Stomach (tissue), 9 donors: ENCODE results near the gene SELENOP. TPM values are rescaled to one million over a fixed set of nuclear protein-coding genes. Genes with fewer than 3 reads are reported as not detected.

Experiments used
- DNase-seq, 2 donors: peaks; one replicate each; pipeline versions ENCODE4 v3.0.0 to v3.0.0-alpha.2; 2013 to 2019
- H3K27ac ChIP-seq, 5 donors: fragments of 200-600 bp in 4 of 5; sonication (generic) in 4 of 5; one replicate each; pipeline ENCODE4 v1.5.1; 2013 to 2019; ENCODE audit warnings: mild to moderate bottlenecking in 1 of 5, moderate library complexity in 1 of 5
- H3K27me3 ChIP-seq, 3 donors: fragments of 200-600 bp; sonication (generic); one replicate each; pipeline ENCODE4 v1.5.1; 2017 to 2019; ENCODE audit warnings: mixed run types in 1 of 3
- H3K36me3 ChIP-seq, 4 donors: fragments of 200-600 bp; sonication (generic); 1 replicate in 3 of 4; 2 replicates in 1 of 4; pipeline ENCODE4 v1.5.1; 2016 to 2019
- H3K4me1 ChIP-seq, 4 donors: fragments of 200-600 bp; sonication (generic); one replicate each; pipeline ENCODE4 v1.5.1; 2016 to 2019
- H3K4me3 ChIP-seq, 4 donors: fragments of 200-600 bp; sonication (generic) in 3 of 4; one replicate each; pipeline ENCODE4 v1.5.1; 2016 to 2019; ENCODE audit warnings: mild to moderate bottlenecking in 1 of 4
- H3K9me3 ChIP-seq, 4 donors: fragments of 200-600 bp; sonication (generic); one replicate each; pipeline ENCODE4 v1.5.1; 2016 to 2019
- EP300 ChIP-seq: sonication (generic); formaldehyde crosslinking; IDR thresholded peaks from one replicate; pipeline ENCODE4 v1.6.1; 2017; ENCODE audit warnings: antibody characterized with exemption
- POLR2A ChIP-seq, 4 donors: fragments of 450-650 bp; IDR thresholded peaks; one replicate each; pipeline ENCODE4 v1.6.1; 2016; ENCODE audit warnings: antibody characterized with exemption in 4 of 4, control low read depth in 2 of 4, mild to moderate bottlenecking in 1 of 4, moderate library complexity in 1 of 4
- POLR2AphosphoS5 ChIP-seq, 3 donors: sonication (generic); formaldehyde crosslinking; IDR thresholded peaks; one replicate each; pipeline ENCODE4 v1.6.1; 2016; ENCODE audit warnings: antibody characterized with exemption in 3 of 3
- WGBS, 5 donors: extraction: QIAGEN DNeasy Blood & Tissue Kit in 3 of 5; methylation state at CpG; one replicate each; pipeline versions ENCODE4 v1.1.5 to v1.1.7; 2013 to 2018; 5-methylcytosine and 5-hydroxymethylcytosine counted together
- intact Hi-C: fragments of 100-400 bp; cut with DNase I; formaldehyde crosslinking; loops from one replicate; pipeline ENCODE4 v1.15.1; 2023; ENCODE audit warnings: low total_unique reads
- polyA plus RNA-seq, 3 donors: library from polyadenylated mRNA; stranded (reverse); fragments of 200-250 nt; gene quantifications; one replicate each; pipeline ENCODE4 v1.2.3, GENCODE V29; 2013
- total RNA-seq, 5 donors: library from RNA; depleted of rRNA; stranded (reverse); fragments of >200 nt; gene quantifications; one replicate each; pipeline versions ENCODE4 v1.1.0 to v1.2.3, GENCODE V29; 2014 to 2016
- TF ChIP-seq, protein P1 (sequence below), 7 experiments: fragments of 450-650 bp in 4 of 7; fragments of 200-600 bp in 3 of 7; sonication (generic) in 3 of 7; IDR thresholded peaks; one replicate each; pipeline ENCODE4 v1.5.1; 2016 to 2019; ENCODE audit warnings: antibody characterized with exemption in 7 of 7, control low read depth in 2 of 7, mild to moderate bottlenecking in 1 of 7
- donor health status: healthy with polysubstance abuse.
- donor health status: Bipolar disorder and iron deficiency.
- donor health status: healthy.

Gene SELENOP
- total and polyA plus RNA-seq, 8 donors = 83.5 to 484 (median 261) TPM

GRCh38 chr5:42785756-42786155 is 25.9 kb downstream of the SELENOP start:
- H3K36me3 ChIP-seq = no peaks in the 10 kb centered on the region
- 92 to 97% (median 95%) methylated on average over 4 of the region's 4 CpGs for whole genome bisulfite sequencing, 5 donors
- H3K27ac ChIP-seq = no peak overlapping the region
- H3K9me3 ChIP-seq = peaks cover 0 to 29% (median 17%) of the 10 kb centered on the region in 4 donors
- intact Hi-C loops = no loop called here
- no peak for TF ChIP-seq POLR2A (IDR thresholded peaks at IDR 0.05)
- TF ChIP-seq POLR2AphosphoS5 (IDR thresholded peaks at IDR 0.05) = no peak
- TF ChIP-seq EP300 = no peak
- TF ChIP-seq, protein P1, sequence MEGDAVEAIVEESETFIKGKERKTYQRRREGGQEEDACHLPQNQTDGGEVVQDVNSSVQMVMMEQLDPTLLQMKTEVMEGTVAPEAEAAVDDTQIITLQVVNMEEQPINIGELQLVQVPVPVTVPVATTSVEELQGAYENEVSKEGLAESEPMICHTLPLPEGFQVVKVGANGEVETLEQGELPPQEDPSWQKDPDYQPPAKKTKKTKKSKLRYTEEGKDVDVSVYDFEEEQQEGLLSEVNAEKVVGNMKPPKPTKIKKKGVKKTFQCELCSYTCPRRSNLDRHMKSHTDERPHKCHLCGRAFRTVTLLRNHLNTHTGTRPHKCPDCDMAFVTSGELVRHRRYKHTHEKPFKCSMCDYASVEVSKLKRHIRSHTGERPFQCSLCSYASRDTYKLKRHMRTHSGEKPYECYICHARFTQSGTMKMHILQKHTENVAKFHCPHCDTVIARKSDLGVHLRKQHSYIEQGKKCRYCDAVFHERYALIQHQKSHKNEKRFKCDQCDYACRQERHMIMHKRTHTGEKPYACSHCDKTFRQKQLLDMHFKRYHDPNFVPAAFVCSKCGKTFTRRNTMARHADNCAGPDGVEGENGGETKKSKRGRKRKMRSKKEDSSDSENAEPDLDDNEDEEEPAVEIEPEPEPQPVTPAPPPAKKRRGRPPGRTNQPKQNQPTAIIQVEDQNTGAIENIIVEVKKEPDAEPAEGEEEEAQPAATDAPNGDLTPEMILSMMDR (IDR thresholded peaks at IDR 0.05) = no peak
- H3K27me3 ChIP-seq = no peaks in the 10 kb centered on the region
- no peak overlapping the region for H3K4me3 ChIP-seq
- DNase-seq = no peak
- H3K4me1 ChIP-seq = no peaks in the 10 kb centered on the region

DNA sequence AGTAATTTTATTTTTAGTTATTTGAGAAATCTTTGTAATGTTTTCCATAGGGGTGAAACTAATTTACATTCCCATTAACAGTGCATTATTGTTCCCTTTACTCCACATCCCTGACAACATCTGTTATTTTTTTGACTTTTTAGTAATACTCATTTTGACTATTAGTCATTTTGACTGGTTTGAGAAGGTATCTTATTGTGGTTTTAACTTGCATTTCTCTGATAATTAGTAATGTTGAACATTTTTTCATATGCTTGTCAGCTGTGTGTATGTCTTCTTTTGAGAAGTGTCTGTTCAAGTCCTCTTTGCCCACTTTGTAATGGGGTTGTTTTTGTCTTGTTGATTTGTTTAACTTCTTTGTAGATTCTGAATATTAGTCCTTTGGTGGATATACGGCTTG is 27.6 kb downstream of the SELENOP start:
- Histone ChIP-seq H3K27ac (no peak overlapping the region), H3K36me3 (no peaks in the 10 kb centered on the region), H3K9me3 (peaks cover 0 to 29% (median 17%) of the 10 kb centered on the region in 4 donors), H3K4me3 (no peak overlapping the region), H3K4me1 (no peaks in the 10 kb centered on the region), H3K27me3 (no peaks in the 10 kb centered on the region)
- WGBS, 5 donors = 84 to 97% (median 91%) methylated on average over 1 of the region's 1 CpG
- TF ChIP-seq POLR2A (IDR thresholded peaks at IDR 0.05) (no peak), EP300 (no peak), POLR2AphosphoS5 (IDR thresholded peaks at IDR 0.05) (no peak)
- TF ChIP-seq, protein P1 (IDR thresholded peaks at IDR 0.05) = no peak
- intact Hi-C loops = no loop called here
- DNase-seq = no peak

- no peak overlapping the region for H3K27ac ChIP-seq
- TF ChIP-seq, protein P1 (IDR thresholded peaks at IDR 0.05) = no peak
- TF ChIP-seq POLR2A (IDR thresholded peaks at IDR 0.05) = no peak
- H3K4me3 ChIP-seq = no peak overlapping the region
- H3K36me3 ChIP-seq = no peaks in the 10 kb centered on the region
- DNase-seq = no peak
- peaks cover 0 to 14% (median 6%) of the 10 kb centered on the region in 4 donors for H3K9me3 ChIP-seq
- intact Hi-C loops = no loop called here
- H3K4me1 ChIP-seq = no peaks in the 10 kb centered on the region
- WGBS, 5 donors = 77 to 97% (median 94%) methylated on average over 1 of the region's 1 CpG
- H3K27me3 ChIP-seq = no peaks in the 10 kb centered on the region
These were observed 30.1 kb downstream of the SELENOP start for GRCh38 chr5:42781584-42781983.

GRCh38 chr5:42779083-42779482 is 32.6 kb downstream of the SELENOP start:
- no peaks in the 10 kb centered on the region for H3K27me3 ChIP-seq
- H3K27ac ChIP-seq = no peak overlapping the region
- H3K36me3 ChIP-seq = no peaks in the 10 kb centered on the region
- no peak overlapping the region for H3K4me3 ChIP-seq
- 78 to 93% (median 83%) methylated on average over 1 of the region's 1 CpG for WGBS, 5 donors
- H3K9me3 ChIP-seq = no peaks in the 10 kb centered on the region
- TF ChIP-seq, protein P1 (IDR thresholded peaks at IDR 0.05) = no peak
- TF ChIP-seq POLR2AphosphoS5 (IDR thresholded peaks at IDR 0.05) (no peak), POLR2A (IDR thresholded peaks at IDR 0.05) (no peak), EP300 (no peak)
- no peak for DNase-seq
- no peaks in the 10 kb centered on the region for H3K4me1 ChIP-seq
- intact Hi-C loops = no loop called here
